ENCODE data around the gene EXOC3L1. TPM values are rescaled to one million over a fixed set of nuclear protein-coding genes. Genes with fewer than 3 reads are reported as not detected.
A peak's percentile ranks its signal among the peaks of the same experiment; 100 is the strongest.

The EXOC3L1 gene
- total RNA-seq, 1 experiment from 2014 or later = 4.0 TPM

DNA sequence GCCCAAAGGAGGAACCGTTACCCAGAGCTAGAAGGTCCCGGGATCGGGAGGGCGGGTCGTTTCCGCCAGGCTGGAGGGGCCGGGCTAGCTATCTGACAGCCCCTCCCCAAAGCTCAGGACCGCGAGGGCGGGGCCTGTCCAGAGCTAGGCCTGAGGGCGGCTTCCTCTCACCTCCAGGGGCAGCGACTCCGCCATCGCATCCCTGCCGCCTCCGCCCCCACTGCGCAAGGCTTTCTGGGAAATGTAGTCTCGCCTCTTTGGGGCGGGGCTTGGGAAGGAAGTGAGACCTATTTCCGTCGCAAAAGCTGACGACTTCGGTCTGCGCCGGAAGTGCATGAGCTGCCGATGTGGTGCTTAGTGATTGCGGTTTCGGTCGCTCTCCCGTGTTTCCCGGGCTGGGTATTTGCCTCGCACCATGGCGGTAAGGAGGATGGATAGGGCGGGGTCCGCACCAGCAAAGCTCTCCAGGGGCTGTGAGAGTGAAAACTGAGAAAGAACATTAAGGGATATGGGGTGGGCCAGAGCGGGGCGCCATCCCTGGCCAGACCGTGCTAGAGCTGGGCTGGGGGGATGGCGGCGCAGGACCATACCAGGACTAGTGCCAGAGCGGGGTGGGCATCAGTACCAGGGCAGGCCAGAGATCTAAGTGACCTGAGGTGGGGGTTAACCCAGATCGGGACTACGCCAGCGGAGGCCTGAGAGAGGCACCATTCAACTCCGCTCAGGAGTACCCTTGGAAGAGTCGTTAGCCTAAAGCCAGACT, 37.0 kb upstream of the EXOC3L1 start, which contains the start of gene TMEM208 (continued):
- TF ChIP-seq, protein P1, sequence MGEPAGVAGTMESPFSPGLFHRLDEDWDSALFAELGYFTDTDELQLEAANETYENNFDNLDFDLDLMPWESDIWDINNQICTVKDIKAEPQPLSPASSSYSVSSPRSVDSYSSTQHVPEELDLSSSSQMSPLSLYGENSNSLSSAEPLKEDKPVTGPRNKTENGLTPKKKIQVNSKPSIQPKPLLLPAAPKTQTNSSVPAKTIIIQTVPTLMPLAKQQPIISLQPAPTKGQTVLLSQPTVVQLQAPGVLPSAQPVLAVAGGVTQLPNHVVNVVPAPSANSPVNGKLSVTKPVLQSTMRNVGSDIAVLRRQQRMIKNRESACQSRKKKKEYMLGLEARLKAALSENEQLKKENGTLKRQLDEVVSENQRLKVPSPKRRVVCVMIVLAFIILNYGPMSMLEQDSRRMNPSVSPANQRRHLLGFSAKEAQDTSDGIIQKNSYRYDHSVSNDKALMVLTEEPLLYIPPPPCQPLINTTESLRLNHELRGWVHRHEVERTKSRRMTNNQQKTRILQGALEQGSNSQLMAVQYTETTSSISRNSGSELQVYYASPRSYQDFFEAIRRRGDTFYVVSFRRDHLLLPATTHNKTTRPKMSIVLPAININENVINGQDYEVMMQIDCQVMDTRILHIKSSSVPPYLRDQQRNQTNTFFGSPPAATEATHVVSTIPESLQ (CRISPR knock-in tag; IDR thresholded peaks at IDR 0.05) = no peak
- TF ChIP-seq, protein P2, sequence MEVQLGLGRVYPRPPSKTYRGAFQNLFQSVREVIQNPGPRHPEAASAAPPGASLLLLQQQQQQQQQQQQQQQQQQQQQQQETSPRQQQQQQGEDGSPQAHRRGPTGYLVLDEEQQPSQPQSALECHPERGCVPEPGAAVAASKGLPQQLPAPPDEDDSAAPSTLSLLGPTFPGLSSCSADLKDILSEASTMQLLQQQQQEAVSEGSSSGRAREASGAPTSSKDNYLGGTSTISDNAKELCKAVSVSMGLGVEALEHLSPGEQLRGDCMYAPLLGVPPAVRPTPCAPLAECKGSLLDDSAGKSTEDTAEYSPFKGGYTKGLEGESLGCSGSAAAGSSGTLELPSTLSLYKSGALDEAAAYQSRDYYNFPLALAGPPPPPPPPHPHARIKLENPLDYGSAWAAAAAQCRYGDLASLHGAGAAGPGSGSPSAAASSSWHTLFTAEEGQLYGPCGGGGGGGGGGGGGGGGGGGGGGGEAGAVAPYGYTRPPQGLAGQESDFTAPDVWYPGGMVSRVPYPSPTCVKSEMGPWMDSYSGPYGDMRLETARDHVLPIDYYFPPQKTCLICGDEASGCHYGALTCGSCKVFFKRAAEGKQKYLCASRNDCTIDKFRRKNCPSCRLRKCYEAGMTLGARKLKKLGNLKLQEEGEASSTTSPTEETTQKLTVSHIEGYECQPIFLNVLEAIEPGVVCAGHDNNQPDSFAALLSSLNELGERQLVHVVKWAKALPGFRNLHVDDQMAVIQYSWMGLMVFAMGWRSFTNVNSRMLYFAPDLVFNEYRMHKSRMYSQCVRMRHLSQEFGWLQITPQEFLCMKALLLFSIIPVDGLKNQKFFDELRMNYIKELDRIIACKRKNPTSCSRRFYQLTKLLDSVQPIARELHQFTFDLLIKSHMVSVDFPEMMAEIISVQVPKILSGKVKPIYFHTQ (CRISPR knock-in tag; IDR thresholded peaks at IDR 0.05) = no peak
- no peak for TF ChIP-seq SMAD3 (CRISPR knock-in tag; IDR thresholded peaks at IDR 0.05; ENCODE audit: borderline replicate concordance)
- TF ChIP-seq TEAD1 (CRISPR knock-in tag; IDR thresholded peaks at IDR 0.05) = peak; percentile 46; the same call in 1 of the 2 replicates
- TF ChIP-seq RORB (CRISPR knock-in tag; IDR thresholded peaks at IDR 0.05) = no peak
- peak; percentile 93 for TF ChIP-seq CREB1 (CRISPR knock-in tag; IDR thresholded peaks at IDR 0.05)
- TF ChIP-seq, protein P3, sequence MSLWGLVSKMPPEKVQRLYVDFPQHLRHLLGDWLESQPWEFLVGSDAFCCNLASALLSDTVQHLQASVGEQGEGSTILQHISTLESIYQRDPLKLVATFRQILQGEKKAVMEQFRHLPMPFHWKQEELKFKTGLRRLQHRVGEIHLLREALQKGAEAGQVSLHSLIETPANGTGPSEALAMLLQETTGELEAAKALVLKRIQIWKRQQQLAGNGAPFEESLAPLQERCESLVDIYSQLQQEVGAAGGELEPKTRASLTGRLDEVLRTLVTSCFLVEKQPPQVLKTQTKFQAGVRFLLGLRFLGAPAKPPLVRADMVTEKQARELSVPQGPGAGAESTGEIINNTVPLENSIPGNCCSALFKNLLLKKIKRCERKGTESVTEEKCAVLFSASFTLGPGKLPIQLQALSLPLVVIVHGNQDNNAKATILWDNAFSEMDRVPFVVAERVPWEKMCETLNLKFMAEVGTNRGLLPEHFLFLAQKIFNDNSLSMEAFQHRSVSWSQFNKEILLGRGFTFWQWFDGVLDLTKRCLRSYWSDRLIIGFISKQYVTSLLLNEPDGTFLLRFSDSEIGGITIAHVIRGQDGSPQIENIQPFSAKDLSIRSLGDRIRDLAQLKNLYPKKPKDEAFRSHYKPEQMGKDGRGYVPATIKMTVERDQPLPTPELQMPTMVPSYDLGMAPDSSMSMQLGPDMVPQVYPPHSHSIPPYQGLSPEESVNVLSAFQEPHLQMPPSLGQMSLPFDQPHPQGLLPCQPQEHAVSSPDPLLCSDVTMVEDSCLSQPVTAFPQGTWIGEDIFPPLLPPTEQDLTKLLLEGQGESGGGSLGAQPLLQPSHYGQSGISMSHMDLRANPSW (CRISPR knock-in tag; conservative IDR thresholded peaks at IDR 0.05; ENCODE audit: low read depth) = no peak
- TF ChIP-seq, protein P4, sequence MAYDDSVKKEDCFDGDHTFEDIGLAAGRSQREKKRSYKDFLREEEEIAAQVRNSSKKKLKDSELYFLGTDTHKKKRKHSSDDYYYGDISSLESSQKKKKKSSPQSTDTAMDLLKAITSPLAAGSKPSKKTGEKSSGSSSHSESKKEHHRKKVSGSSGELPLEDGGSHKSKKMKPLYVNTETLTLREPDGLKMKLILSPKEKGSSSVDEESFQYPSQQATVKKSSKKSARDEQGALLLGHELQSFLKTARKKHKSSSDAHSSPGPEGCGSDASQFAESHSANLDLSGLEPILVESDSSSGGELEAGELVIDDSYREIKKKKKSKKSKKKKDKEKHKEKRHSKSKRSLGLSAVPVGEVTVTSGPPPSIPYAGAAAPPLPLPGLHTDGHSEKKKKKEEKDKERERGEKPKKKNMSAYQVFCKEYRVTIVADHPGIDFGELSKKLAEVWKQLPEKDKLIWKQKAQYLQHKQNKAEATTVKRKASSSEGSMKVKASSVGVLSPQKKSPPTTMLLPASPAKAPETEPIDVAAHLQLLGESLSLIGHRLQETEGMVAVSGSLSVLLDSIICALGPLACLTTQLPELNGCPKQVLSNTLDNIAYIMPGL (CRISPR knock-in tag; IDR thresholded peaks at IDR 0.05) = peak; percentile 43; the same call in 1 of the 2 replicates
- TF ChIP-seq KAT7 (CRISPR knock-in tag; IDR thresholded peaks at IDR 0.05; ENCODE audit: borderline replicate concordance) = no peak
- TF ChIP-seq, protein P5, sequence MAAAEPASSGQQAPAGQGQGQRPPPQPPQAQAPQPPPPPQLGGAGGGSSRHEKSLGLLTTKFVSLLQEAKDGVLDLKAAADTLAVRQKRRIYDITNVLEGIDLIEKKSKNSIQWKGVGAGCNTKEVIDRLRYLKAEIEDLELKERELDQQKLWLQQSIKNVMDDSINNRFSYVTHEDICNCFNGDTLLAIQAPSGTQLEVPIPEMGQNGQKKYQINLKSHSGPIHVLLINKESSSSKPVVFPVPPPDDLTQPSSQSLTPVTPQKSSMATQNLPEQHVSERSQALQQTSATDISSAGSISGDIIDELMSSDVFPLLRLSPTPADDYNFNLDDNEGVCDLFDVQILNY (CRISPR knock-in tag; IDR thresholded peaks at IDR 0.05) = 0 out of 2 replicates have a peak, but pooled peaks have one; percentile 38
- TF ChIP-seq, protein P6, sequence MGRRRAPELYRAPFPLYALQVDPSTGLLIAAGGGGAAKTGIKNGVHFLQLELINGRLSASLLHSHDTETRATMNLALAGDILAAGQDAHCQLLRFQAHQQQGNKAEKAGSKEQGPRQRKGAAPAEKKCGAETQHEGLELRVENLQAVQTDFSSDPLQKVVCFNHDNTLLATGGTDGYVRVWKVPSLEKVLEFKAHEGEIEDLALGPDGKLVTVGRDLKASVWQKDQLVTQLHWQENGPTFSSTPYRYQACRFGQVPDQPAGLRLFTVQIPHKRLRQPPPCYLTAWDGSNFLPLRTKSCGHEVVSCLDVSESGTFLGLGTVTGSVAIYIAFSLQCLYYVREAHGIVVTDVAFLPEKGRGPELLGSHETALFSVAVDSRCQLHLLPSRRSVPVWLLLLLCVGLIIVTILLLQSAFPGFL (CRISPR knock-in tag; IDR thresholded peaks at IDR 0.05; ENCODE audit: borderline replicate concordance) = no peak
- peak; percentile 89; the same call in 1 of the 2 replicates for TF ChIP-seq ATF1 (CRISPR knock-in tag; IDR thresholded peaks at IDR 0.05)
- 0 out of 2 replicates have a peak, but pooled peaks have one; percentile 30 for TF ChIP-seq MYBL2 (CRISPR knock-in tag; IDR thresholded peaks at IDR 0.05)
- no peak for TF ChIP-seq TP53 (CRISPR knock-in tag; IDR thresholded peaks at IDR 0.05)
- TF ChIP-seq, protein P7, sequence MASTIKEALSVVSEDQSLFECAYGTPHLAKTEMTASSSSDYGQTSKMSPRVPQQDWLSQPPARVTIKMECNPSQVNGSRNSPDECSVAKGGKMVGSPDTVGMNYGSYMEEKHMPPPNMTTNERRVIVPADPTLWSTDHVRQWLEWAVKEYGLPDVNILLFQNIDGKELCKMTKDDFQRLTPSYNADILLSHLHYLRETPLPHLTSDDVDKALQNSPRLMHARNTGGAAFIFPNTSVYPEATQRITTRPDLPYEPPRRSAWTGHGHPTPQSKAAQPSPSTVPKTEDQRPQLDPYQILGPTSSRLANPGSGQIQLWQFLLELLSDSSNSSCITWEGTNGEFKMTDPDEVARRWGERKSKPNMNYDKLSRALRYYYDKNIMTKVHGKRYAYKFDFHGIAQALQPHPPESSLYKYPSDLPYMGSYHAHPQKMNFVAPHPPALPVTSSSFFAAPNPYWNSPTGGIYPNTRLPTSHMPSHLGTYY (CRISPR knock-in tag; IDR thresholded peaks at IDR 0.05) = peak; percentile 18; the same call in 1 of the 2 replicates
- peak; percentile 100 for TF ChIP-seq CREM (CRISPR knock-in tag; IDR thresholded peaks at IDR 0.05)
- peak; percentile 36; the same call in 1 of the 2 replicates for TF ChIP-seq ETV6 (CRISPR knock-in tag; IDR thresholded peaks at IDR 0.05)
- TF ChIP-seq, protein P8, sequence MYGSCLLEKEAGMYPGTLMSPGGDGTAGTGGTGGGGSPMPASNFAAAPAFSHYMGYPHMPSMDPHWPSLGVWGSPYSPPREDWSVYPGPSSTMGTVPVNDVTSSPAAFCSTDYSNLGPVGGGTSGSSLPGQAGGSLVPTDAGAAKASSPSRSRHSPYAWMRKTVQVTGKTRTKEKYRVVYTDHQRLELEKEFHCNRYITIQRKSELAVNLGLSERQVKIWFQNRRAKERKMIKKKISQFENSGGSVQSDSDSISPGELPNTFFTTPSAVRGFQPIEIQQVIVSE (CRISPR knock-in tag; IDR thresholded peaks at IDR 0.05; ENCODE audit: borderline replicate concordance) = no peak
- TF ChIP-seq, protein P9, sequence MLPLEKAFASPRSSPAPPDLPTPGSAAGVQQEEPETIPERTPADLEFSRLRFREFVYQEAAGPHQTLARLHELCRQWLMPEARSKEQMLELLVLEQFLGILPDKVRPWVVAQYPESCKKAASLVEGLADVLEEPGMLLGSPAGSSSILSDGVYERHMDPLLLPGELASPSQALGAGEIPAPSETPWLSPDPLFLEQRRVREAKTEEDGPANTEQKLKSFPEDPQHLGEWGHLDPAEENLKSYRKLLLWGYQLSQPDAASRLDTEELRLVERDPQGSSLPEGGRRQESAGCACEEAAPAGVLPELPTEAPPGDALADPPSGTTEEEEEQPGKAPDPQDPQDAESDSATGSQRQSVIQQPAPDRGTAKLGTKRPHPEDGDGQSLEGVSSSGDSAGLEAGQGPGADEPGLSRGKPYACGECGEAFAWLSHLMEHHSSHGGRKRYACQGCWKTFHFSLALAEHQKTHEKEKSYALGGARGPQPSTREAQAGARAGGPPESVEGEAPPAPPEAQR (CRISPR knock-in tag; IDR thresholded peaks at IDR 0.05) = no peak
- TF ChIP-seq, protein P10, sequence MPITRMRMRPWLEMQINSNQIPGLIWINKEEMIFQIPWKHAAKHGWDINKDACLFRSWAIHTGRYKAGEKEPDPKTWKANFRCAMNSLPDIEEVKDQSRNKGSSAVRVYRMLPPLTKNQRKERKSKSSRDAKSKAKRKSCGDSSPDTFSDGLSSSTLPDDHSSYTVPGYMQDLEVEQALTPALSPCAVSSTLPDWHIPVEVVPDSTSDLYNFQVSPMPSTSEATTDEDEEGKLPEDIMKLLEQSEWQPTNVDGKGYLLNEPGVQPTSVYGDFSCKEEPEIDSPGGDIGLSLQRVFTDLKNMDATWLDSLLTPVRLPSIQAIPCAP (CRISPR knock-in tag; IDR thresholded peaks at IDR 0.05) = no peak
- no peak for TF ChIP-seq TCF7 (CRISPR knock-in tag; IDR thresholded peaks at IDR 0.05; ENCODE audit: low read depth)
